ENCODE results near the gene SMYD3. TPM values are rescaled to one million over a fixed set of nuclear protein-coding genes. Genes with fewer than 3 reads are reported as not detected.
A peak's percentile ranks its signal among the peaks of the same experiment; 100 is the strongest.

Gene SMYD3
- polyA plus RNA-seq, 2 of the 4 experiments (the other 2 are of a cell fraction), result 18.2 to 35.2 TPM

DNA sequence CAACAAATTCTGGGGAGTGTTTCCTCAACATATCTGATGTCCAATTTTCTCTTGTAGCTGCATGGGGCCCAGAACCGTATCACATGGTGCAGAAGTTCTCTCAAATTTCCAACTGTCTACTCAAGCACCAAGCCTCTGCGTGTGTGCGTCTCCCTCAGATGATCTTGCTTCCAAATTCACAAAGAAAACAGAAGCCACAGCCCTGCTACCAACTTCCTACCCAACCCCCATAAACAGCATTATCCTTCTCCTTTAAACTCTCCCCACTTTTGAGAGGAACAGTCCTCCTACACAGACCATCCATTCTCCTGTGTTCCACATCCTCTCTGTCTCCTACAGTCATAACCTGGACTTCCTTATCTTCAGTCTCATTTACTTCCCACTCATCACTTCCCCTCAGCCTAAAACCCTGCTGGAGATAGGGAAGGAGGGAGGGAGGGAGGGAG lies 354.1 kb downstream of the SMYD3 start:
- 92% methylated on average over 3 of the region's 3 CpGs for WGBS (ENCODE audit: missing lambda C conversion rate)
- ChIA-PET POLR2A (no interaction called here), CTCF (interaction anchor here (1.1 to 1.4 kb wide), 2 partner anchors 9 to 109 kb away, joined by 3 read pairs; no protein-coding TSS in a partner anchor)
- Histone ChIP-seq H3K4me1 (0 out of 3 replicates have a peak, but pooled peaks cover 4% of the 10 kb centered on the region), H3K4me3 (no peak overlapping the region), H3K27ac (no peak overlapping the region), H3K9me3 (no peaks in the 10 kb centered on the region), H3K4me2 (no peak overlapping the region)
- FAIRE-seq, result no peak
- DNase-seq (ENCODE audit: low read depth in 1 of 2, low spot score in 1 of 2), result no peak
- ATAC-seq, result no peak
- TF ChIP-seq NFE2L2 (conservative IDR thresholded peaks at IDR 0.05; ENCODE audit: low read length), result no peak
- no peak for TF ChIP-seq ZSCAN20 (CRISPR knock-in tag; IDR thresholded peaks at IDR 0.05)
- TF ChIP-seq POLR2A (IDR thresholded peaks at IDR 0.05; ENCODE audit: low read length), result no peak
- TF ChIP-seq RAD21 (conservative IDR thresholded peaks at IDR 0.05 in 1 of 2, IDR thresholded peaks at IDR 0.05 in 1 of 2), result no peak
- no peak for TF ChIP-seq HOXA7 (CRISPR knock-in tag; IDR thresholded peaks at IDR 0.05)
- TF ChIP-seq, protein P1, sequence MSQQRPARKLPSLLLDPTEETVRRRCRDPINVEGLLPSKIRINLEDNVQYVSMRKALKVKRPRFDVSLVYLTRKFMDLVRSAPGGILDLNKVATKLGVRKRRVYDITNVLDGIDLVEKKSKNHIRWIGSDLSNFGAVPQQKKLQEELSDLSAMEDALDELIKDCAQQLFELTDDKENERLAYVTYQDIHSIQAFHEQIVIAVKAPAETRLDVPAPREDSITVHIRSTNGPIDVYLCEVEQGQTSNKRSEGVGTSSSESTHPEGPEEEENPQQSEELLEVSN (IDR thresholded peaks at IDR 0.05; ENCODE audit: borderline replicate concordance, low read depth), result no peak
- no peak for TF ChIP-seq RCOR1 (IDR thresholded peaks at IDR 0.05; ENCODE audit: low read depth, low read length)
- no peak for TF ChIP-seq MYC (IDR thresholded peaks at IDR 0.05; ENCODE audit: borderline replicate concordance, low read length)
- no peak for TF ChIP-seq HOXB5 (CRISPR knock-in tag; IDR thresholded peaks at IDR 0.05)
- TF ChIP-seq, protein P2, sequence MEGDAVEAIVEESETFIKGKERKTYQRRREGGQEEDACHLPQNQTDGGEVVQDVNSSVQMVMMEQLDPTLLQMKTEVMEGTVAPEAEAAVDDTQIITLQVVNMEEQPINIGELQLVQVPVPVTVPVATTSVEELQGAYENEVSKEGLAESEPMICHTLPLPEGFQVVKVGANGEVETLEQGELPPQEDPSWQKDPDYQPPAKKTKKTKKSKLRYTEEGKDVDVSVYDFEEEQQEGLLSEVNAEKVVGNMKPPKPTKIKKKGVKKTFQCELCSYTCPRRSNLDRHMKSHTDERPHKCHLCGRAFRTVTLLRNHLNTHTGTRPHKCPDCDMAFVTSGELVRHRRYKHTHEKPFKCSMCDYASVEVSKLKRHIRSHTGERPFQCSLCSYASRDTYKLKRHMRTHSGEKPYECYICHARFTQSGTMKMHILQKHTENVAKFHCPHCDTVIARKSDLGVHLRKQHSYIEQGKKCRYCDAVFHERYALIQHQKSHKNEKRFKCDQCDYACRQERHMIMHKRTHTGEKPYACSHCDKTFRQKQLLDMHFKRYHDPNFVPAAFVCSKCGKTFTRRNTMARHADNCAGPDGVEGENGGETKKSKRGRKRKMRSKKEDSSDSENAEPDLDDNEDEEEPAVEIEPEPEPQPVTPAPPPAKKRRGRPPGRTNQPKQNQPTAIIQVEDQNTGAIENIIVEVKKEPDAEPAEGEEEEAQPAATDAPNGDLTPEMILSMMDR (IDR thresholded peaks at IDR 0.05), result no peak
- no peak for TF ChIP-seq POLR2AphosphoS2 (conservative IDR thresholded peaks at IDR 0.05; ENCODE audit: low read length)

DNA sequence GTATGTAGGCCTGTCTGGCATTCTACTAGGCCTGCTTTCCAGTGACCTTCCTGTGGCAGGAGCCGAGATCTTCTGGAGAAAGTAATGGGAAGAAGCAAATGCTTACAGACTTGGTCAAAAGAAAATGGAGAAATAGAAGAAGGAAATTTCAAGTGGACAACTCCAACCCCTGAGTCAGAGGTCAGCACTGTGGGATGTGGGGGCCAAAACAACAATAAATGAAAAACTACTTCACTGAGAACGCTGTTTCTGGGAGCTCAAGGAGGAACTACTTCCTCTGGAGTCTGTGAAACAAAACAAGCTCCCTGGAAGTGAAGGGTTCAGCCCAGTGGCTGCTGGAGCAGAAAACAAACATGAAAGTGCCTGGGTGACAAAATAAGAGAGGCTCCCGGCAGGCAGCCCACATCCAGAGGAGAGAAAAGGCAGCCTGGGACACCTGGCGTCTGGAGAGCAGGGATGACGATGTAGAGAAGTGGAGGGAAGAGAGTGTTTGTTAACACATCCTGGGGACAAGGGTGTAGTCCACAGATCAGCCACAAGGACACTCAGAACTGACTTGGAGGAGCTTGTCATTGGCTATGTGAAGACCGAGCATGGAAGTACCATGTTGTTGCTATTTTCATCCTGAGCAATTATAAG lies 355.2 kb downstream of the SMYD3 start:
- CTCF ChIA-PET, result interaction anchor here (0.6 to 0.7 kb wide), 2 partner anchors 11 to 22 kb away, joined by 3 to 4 read pairs; no protein-coding TSS in a partner anchor
- no peak for TF ChIP-seq HOXA7 (CRISPR knock-in tag; IDR thresholded peaks at IDR 0.05)
- TF ChIP-seq CBX2 (IDR thresholded peaks at IDR 0.05; ENCODE audit: borderline replicate concordance, low read depth), result no peak
- TF ChIP-seq FOSL2 (IDR thresholded peaks at IDR 0.05), result no peak
- no peak for TF ChIP-seq FOSL2 (CRISPR knock-in tag; IDR thresholded peaks at IDR 0.05)
- TF ChIP-seq EP300 (IDR thresholded peaks at IDR 0.05), result no peak
- no peak for TF ChIP-seq JUNB (IDR thresholded peaks at IDR 0.05)
- no peak for TF ChIP-seq EHMT2 (IDR thresholded peaks at IDR 0.05; ENCODE audit: low read depth)
- Histone ChIP-seq H3K27ac (no peak overlapping the region), H3K4me3 (no peak overlapping the region), H3K4me1 (0 out of 3 replicates have a peak, but pooled peaks cover 4% of the 10 kb centered on the region), H3K4me2 (no peak overlapping the region), H3K9me3 (no peaks in the 10 kb centered on the region)
- peak; percentile 73 to 84 for ATAC-seq
- WGBS (ENCODE audit: missing lambda C conversion rate), result 93% methylated on average over 6 of the region's 6 CpGs
- DNase-seq (ENCODE audit: low read depth in 1 of 2, low spot score in 1 of 2), result peak in 1 of 2 experiments; percentile 10
- POLR2A ChIA-PET, result no interaction called here
- no peak for FAIRE-seq

DNA sequence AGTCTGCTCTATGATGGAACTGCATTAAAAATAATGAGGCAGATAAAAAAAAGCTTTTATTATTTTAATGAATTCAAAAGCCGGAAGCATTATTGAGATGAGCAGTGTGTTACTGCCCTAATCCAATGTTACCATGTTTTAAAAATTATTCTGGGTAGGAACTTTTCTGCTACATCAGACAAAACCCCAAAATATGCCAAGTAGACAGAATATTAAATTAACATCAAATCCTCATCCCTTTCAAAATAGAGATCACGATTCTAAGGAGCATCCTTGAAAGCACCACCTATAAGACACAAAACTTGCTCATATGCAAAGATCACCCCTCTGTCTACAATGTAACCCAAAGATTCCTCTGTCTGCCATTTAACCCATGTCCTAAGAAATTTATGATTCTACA lies 357.5 kb downstream of the SMYD3 start:
- Histone ChIP-seq H3K4me1 (no peaks in the 10 kb centered on the region), H3K4me3 (no peak overlapping the region), H3K9me3 (no peaks in the 10 kb centered on the region), H3K4me2 (no peak overlapping the region), H3K27ac (no peak overlapping the region)
- 88% methylated on average over 2 of the region's 2 CpGs for WGBS (ENCODE audit: missing lambda C conversion rate)
- ATAC-seq, result no peak
- no peak for DNase-seq (ENCODE audit: low read depth in 1 of 2, low spot score in 1 of 2)
- ChIA-PET CTCF (no interaction called here), POLR2A (no interaction called here)
- TF ChIP-seq TFCP2L1 (CRISPR knock-in tag; IDR thresholded peaks at IDR 0.05) (no peak), MAFK (IDR thresholded peaks at IDR 0.05; ENCODE audit: partially characterized antibody) (peak; percentile 72), POLR2A (IDR thresholded peaks at IDR 0.05; ENCODE audit: low read length) (no peak), EHF (CRISPR knock-in tag; IDR thresholded peaks at IDR 0.05) (no peak)
- no peak for FAIRE-seq
